Fibroblast of skin of right quadriceps (primary cell): ENCODE measurements around the gene RGS12.
A peak's percentile ranks its signal among the peaks of the same experiment; 100 is the strongest.
"Not testable (repeated sequence)": the region's sequence is repeated elsewhere in the genome, so short reads cannot be mapped to it uniquely, and the experiment has no call there.

ENCODE experiments used
- DNase-seq: peaks from one replicate; pipeline ENCODE4 v3.0.0-alpha.2; 2013

The RGS12 gene

DNA sequence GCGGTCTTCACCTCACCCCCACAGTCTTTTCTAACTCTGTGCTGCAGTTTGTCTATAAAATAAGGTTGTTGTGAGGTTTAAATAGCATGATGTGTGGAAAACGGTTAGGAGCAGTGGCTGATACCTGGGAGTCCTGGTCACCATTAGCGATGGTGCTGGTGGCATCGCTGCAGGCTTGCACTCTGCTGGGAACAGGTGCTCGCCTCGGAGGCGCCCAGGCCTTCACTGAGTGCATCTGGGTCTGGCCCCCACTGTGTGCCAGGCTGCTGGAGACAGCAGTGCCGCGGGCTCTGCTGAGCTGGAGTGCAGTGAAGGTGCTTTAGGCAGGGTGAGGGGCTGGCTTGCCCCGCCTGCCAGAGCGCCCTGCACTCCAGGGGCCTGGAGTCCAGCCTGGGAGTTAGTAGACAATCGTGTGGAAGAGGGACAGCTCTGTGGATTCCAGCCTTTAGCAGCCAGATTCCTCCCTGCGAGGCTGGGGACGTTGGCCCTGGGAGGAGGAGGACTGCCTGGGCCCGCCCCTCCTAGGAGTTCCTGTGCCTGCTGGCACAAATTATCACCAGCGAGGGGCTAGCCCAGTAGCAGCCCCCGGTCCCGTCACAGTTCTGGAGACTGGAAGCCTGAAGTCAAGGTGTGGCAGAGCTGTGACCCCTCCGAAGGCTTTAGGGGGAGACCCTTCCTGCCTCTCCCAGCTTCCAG, 7.3 kb downstream of the RGS12 start:
- no peak for DNase-seq

DNA sequence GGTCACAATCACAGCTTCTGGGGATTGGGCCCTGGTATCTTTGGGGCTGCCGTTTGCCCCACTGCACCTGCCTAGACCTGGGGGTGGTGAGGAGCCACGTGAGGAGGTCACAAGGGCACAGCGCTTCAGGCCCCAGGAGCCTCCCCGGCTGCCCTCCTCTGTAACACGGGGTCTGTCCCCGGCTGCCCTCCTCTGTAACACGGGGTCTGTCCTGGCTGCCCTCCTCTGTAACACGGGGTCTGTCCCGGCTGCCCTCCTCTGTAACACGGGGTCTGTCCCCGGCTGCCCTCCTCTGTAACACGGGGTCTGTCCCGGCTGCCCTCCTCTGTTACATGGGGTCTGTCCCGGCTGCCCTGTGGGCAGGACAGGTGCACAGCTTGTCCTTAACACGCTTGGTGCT, 8.1 kb downstream of the RGS12 start:
- DNase-seq = not testable (repeated sequence)

DNA sequence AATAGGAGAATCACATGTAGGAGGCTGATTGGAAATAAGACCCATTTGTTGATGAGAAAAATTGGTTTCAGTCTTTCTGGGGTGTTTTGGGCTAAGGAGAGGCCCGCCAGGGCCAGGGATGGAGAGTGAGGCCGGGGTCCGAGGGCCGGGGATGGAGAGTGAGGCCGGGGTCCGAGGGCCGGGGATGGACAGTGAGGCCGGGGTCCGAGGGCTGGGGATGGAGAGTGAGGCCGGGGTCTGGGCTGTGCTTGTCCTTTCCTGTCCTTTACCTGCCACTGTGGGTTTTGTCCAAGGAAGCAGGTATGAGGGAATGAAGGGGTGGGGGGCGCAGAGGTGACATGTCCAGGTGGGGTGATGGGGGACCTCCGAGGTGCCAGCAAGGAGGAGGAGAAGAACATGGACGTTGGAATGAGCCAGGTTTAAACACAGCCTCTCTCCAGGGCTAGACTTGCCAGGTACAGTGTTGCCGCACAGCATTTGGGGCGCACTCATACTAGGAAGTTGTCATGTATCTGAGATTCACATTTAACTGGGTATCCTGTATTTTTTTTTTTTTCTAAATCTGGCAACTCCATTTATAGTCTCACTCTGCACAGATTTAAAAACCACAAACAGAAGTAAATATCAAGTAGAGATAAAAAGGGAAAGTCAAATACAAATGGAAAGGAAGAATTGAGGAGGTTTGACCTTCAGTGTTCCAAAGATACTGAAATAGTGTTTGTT, 8.8 kb downstream of the RGS12 start:
- no peak for DNase-seq

DNA sequence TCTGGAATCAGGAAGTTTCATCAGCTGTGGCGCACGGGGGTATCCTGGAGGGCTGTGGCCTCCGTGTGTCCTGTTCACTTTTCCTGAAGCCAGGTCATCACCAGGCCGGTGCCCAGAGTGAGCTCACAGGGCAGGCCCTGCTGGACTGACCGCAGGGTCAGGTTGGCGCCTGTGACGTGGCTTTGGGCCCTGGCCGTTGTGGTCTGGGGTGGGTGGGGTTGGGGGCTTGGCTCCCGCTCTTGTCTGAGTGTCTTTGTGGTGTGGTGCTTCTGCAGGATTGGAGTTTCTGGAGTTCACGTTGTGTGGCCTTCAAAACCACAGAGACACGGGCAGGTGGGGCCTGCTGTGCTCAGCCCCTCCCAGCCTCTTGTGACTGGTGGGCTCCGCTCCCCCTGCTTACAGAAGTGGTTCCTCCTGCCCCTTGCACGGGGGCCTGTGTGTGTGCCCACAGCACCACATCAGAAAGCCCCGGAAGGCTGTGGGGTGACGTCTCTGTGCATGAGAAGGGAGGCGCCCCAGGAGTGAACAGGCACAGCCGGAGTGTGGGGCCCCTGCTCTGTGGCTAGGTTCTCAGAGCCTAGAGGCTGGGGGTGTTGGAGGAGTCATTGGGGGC, 9.5 kb downstream of the RGS12 start:
- DNase-seq = no peak

- no peak for DNase-seq
Measured at GRCh38 chr4:3302786-3303564, 10.2 kb downstream of the RGS12 start.

DNA sequence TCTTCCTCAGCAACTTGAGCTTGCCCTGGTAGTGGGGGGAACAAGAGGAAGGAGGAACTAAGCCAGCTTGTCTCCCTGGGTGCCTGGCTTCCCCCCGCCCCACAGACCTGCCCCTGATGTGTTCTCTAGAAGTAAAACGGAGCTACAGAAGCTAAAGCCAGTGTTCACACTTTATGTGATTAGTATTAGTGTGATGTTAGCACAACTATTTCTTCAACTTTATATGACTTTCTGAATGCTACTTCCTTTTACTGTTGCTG, 10.7 kb downstream of the RGS12 start:
- no peak for DNase-seq

GRCh38 chr4:3303923-3304710, 11.3 kb downstream of the RGS12 start:
- no peak for DNase-seq

DNA sequence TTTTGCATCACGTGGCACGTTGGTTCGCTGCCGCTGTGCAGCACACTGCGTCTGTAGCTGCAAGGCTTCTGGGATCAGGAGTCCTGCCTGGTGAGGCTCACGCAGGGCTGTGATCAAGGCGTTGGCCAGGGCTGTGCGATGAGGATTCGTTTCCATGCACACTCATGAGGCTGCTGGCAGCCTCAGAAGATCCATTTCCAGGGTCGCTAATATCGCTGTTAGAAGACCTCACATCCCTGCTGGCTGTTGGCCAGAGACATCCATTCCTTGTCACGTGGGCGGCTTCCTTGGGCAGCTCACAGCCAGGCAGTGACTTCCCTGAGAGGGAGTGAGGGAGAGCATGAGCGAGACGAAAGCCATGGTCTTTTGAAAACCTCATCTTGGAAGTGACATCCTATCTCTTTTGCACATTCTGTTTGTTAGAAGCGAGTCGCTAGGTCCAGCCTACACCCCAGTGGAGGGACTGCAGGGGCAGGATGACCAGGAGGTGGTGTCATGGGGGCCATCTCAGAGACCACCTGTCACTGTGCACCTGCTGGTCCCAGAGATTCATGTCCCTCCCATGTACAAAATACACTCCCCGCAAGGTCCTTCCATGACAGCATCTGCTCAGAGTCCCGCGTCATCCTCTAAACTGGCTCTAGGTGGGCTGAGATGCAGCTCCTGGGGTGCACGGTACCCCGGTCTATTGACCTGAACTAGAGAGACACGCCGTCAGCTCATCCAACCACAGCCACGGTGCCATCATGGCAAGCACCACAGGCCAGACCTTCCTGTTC, 12.2 kb downstream of the RGS12 start:
- peak; percentile 47 for DNase-seq

GRCh38 chr4:3305610-3306371, 13.0 kb downstream of the RGS12 start:
- DNase-seq = no peak

DNA sequence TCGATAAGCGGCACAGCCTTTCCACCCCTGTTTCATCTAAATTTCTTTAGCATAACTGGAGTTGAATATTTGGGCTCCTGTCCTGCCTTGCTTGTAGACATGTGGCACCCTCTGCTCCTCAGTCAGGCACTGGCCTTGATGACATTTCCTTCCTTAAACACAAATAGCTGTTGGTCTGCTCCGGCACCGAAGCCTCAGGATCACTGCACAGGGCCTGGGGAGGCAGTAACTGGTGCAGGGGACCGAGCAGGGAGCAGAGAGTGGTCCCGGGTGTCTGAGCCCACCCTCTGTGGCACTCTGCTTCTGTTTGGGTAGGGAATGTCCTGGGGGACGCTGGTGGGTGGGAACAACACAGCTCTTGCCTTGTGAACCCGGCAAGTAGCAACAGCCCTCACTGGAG, 13.6 kb downstream of the RGS12 start:
- no peak for DNase-seq

DNA sequence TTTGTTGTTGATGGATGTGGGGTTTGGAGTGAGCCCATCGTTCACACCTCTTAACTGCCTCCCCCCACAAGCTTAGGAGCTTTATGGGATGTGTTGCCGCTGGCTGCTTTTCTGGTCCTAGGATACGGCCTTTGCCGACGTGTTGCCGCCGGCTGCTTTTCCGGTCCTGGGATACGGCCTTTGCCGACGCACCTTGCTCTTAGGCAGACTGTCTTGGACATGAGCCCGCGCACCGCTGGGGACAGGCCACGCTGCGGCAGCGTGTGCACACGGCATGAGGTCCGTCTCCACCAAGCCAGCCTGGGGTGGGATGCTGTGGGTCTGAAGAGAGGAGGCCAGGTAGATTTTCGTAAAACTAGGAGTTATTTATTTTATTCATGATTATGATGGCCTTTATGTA, 14.2 kb downstream of the RGS12 start:
- DNase-seq = no peak

GRCh38 chr4:3307486-3307885, 14.7 kb downstream of the RGS12 start:
- no peak for DNase-seq

DNA sequence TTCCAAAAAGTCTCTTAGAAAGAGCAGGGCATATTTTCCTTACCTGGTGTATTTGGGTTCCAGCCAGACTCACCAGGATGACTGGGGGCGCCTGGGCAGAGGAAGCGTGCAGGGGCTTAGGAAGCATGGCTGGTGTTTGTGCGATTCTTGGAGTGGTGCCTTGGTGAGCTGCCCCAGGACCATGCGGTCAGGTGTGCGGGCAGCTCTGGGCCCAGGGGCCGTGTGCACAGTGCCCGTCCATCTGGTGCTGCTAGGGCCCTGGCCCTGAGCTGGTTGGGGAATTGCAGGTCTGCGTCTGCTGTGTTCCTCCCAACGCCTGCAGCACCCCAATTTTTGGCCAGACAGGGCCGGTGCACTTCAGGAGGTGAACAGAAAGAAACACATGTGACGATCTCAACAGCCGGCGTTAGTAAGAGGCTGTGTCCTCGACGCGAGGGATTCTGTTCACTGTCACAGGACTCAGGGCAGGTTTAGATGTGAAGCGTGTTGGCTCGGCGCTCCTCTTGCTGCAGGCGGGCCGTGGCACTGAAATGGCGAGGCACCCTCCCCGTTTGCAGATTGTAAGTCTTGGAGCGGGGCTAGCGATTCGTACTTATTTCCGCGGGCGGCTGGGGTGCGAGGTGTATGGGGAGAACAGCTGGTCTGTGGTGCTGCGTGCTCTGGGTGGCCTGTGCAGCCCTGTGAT, 15.2 kb downstream of the RGS12 start:
- DNase-seq = no peak

DNA sequence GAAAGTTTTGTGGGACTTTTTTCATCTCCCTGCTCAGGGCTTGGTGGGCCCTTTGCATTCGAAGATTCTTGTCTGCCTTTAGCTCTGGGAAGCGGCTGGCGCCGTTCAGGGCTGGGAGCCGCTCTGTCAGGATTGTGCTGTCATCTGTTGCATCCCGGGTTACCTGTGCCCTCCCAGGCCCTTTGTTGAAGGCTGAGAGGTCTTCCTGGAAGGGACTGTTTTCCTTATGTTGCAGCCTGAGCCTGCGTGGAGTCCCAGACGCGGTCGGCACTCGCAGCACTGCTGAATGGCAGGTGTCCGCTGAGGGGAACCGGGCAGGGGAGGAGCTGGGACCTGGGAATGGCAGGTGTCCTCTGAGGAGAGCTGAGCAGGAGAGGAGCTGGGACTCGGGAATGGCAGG, 15.9 kb downstream of the RGS12 start:
- no peak for DNase-seq

DNA sequence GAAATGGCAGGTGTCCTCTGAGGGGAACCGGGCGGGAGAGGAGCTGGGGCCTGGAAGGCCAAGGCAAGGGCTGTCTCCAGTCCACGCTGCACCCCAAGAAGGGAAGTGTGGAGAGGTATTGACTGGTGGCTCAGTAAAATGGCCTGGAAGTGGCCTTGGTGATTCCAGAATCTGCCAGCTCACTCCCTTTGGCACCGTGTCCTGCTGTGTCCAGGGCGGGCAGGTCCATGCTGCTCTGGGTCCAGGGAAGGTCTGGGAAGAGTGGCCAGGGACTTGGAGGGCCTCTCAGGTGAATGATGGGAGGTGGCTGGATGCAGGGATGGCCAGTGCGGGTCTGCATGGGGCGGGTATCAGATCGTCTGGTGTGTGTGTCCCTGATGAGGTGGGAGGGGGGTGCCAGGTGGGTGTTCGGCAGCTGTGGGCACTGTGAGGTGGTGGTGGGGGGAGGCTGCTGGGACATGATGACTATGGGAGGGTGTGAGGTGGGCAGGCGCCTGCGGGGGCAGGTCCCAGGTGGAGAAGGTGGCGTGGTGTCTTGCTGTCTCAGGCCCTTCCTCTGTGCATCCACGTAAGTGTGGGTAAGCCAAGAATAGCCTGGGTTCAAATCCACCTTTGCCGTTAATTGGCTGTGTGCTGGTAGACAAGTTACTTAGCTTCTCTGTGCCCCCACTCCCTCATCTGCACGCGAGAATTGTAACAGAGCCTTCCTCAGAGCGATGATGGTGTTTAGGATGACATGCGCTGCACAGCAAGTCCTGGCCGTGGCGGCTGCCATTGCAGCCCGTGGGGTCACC, 17.7 kb downstream of the RGS12 start:
- no peak for DNase-seq

DNA sequence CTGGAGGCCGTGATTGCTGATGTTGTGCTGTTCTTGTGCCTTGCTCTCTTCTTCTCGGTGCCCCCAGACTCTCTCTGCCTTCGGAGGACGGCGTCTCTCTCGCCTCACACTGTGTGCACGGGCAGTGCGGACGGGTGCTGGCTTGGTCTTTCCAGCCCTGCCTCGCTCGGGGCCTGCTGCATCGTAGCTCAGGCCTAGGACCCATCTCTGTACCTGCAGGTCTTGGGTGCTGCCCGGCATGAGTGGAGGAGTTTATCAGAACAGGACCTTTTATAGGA, 18.2 kb downstream of the RGS12 start:
- no peak for DNase-seq

DNA sequence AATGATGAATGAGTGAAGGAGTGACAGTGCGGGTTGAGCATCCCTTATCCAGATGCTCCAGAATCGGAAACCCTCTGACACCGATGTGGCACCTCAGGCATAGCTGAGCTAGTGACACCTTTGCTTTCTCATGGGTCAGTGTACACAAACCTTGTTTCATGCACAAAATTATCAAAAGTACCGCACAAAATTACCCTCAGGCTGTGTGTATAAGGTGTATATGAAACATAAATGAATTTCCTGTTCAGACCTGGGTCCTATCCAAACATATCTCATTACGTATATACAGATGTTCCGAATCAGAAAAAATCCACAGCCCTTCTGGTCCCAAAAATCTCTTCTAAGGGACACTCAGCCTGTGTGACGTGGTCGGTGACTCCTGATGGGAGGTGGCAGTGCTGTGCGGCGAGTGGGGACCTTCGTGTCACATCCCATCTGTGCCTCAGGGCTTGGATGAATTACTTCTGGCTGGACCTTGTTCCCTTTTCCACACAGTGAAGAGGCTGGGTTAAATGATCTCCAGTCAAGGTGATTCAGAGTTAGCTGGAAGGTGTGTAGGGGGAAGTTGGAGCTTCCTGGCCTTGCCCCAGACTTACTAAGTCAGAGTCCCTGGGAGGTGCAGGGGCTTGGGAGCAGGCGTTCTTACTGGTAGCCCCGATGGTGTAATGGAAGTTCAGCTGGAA, 18.8 kb downstream of the RGS12 start:
- DNase-seq = no peak

- DNase-seq = no peak
Measured at GRCh38 chr4:3312362-3312761, 19.5 kb downstream of the RGS12 start.

- DNase-seq = no peak
Measured at GRCh38 chr4:3313139-3313538, 20.3 kb downstream of the RGS12 start.
